ENCODE measurements around the gene PGBD5. TPM values are rescaled to one million over a fixed set of nuclear protein-coding genes. Genes with fewer than 3 reads are reported as not detected.
"Not testable (repeated sequence)": the region's sequence is repeated elsewhere in the genome, so short reads cannot be mapped to it uniquely, and the experiment has no call there.

The PGBD5 gene, protein sequence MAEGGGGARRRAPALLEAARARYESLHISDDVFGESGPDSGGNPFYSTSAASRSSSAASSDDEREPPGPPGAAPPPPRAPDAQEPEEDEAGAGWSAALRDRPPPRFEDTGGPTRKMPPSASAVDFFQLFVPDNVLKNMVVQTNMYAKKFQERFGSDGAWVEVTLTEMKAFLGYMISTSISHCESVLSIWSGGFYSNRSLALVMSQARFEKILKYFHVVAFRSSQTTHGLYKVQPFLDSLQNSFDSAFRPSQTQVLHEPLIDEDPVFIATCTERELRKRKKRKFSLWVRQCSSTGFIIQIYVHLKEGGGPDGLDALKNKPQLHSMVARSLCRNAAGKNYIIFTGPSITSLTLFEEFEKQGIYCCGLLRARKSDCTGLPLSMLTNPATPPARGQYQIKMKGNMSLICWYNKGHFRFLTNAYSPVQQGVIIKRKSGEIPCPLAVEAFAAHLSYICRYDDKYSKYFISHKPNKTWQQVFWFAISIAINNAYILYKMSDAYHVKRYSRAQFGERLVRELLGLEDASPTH
- total RNA-seq (2014; rRNA removed; shearing (Covaris generic)) = 1.5 and 3.6 TPM in 2 replicates

DNA sequence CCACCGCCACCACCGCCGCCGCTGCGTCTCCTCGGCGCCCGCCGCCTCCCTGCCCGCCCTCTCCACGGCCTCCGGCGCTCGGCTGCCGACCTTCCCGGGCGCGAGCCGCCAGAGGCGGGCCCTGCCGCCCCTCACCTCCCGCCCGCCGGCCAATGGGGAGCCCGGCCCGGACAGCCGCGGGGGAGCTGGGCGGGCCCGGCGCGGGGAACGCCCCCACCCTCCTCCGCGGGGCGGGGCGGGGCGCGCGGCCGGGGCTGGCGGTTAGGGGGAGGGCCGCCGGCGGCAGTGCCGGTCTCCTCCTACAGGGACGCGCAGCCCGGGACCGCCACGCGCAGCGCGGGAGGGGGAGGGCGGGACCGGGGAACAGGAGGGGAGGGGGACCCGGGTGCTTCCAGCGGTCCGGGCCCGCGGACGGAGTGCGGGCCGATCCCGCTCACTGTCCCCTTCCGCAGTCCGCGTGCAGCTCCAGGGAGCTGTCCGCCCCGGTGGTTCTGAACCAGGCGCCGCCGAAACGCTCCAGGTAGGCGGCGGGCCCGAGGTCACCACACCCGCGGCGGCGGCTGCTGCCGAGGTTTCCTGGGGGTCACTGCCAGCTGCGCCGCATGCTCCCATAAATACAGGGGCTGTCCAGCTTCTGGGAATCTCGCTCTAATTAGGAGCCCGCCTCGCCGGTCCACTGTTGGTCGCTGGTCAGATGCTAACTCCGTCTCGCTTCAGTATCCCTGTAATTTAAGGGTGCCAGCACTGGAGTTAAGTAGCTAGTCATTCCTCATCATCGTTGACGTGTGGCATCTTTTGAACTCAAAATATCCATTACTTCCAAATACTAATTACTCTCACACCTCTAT, at the start of gene PGBD5:
PGBD5 (minus strand) TSS at position 87 of the 848 bp plus-strand sequence. CDS start 404 bp downstream, outside the sequence.
- DNase-seq (ENCODE audit: low spot score) = peak; percentile 89
- in situ Hi-C loops (cut with HindIII; ENCODE audit: low sequenced_read_pairs) = no loop called here

DNA sequence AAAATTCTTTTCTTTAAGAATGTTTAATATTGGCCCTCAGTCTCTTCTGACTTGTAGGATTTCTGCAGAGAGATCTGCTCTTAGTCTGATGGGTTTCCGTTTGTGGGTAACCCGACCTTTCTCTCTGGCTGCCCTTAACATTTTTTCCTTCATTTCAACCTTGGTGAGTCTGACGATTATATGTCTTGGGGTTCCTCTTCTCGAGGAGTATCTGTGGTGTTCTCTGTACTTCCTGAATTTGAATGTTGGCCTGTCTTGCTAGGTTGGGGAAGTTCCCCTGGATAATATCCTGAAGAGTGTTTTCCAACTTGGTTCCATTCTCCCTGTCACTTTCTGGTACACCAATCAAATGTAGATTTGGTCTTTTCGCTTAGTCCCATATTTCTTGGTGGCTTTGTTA, 48.8 kb upstream of the PGBD5 start:
- in situ Hi-C loops (cut with HindIII; ENCODE audit: low sequenced_read_pairs); DNase-seq (ENCODE audit: low spot score): not testable (repeated sequence)

DNA sequence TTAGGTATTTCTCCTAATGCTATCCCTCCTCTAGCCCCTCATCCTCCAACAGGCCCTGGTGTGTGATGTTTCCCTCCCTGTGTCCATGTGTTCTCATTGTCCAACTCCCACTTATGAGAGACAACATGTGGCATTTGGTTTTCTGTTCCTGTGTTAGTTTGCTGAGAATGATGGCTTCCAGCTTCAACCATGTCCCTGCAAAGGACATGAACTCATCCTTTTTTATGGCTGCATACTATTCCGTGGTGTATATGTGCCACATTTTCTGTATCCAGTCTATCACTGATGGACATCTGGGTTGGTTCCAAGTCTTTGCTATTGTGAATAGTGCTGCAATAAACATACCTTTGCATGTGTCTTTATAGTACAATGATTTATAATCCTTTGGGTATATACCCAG, 44.6 kb upstream of the PGBD5 start:
- in situ Hi-C loops (cut with HindIII; ENCODE audit: low sequenced_read_pairs); DNase-seq (ENCODE audit: low spot score): not testable (repeated sequence)

DNA sequence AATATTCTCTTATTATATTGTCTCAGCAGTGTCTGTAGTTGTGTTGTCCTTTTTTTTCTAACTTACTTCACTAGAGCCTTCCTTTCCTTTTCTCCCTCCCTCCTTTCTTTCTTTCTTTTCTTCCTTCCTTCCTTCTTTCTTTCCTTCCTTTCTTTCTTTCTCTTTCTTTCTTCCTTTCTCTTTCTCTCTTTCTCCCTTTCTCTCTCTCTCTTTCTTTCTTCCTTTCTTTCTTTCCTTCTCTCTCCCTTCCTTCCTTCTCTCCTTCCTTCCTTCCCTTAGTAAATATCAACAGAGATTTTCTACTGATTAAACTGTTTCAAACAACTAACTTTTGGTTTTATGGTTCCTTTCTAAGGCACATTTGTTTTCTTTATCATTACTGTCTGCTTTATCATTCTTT, 43.1 kb upstream of the PGBD5 start:
- in situ Hi-C loops (cut with HindIII; ENCODE audit: low sequenced_read_pairs) = no loop called here
- no peak for DNase-seq (ENCODE audit: low spot score)

DNA sequence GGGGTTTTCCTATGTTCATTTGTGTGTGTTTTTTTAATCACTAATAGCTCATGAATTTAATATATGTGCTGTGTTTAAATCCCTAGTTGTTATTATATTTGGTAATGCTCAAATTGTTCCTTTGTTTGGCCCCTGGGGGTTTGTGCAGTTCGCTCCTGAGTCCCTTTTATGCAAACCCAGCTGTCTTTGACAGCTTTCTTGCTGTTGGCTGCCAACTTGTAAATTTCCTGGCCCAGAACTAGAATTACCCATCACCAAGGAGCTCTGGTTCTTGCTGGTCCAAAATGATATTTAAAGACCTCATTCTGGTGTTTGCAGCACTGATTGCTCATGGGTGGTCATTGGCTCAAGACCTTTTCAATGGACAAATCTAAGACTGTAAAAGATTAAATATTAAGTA, 39.6 kb upstream of the PGBD5 start:
- in situ Hi-C loops (cut with HindIII; ENCODE audit: low sequenced_read_pairs) = no loop called here
- DNase-seq (ENCODE audit: low spot score) = peak; percentile 69

DNA sequence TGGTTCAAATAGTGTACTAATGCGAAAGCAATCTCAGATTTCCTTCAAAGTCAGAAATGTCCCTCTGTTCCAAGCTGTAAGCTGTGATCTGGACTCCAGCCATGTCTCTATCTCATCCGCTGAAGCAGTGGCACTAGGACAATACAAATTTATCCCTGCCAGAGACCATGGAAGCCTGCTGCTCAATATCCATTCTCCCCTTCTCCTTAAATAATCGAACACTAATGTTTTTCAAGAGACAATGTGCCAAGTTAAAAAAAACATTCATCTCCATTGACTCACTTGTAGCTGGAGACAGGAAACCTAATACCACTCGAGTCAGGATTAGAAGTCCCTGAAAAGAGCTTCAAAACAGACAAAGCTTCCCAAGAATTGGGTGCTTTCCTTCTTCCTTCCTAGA, 38.5 kb upstream of the PGBD5 start:
- in situ Hi-C loops (cut with HindIII; ENCODE audit: low sequenced_read_pairs) = no loop called here

DNA sequence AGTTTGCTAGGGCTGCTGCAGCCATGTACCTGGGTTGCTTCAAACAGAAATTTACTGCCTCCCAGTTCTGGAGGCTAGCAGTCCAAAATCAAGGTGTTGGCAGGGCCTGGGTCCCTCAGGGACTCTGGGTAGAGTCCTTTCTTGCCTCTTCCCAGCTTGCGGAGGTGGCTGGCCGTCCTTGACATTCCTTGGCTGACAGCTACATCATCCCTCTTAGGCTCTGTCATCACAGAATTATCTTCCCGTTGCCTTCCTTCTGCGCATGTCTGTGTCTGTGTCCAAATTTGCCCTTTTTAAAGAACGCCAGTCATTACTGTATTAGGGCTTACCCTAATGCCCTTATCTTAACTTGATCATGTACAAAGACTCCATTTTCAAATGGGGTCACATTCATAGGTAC, 37.6 kb upstream of the PGBD5 start:
- in situ Hi-C loops (cut with HindIII; ENCODE audit: low sequenced_read_pairs) = no loop called here
- DNase-seq (ENCODE audit: low spot score) = peak; percentile 1

More for the DNA sequence above, 38.5 kb upstream of the PGBD5 start:
- peak; percentile 70 for DNase-seq (ENCODE audit: low spot score)

DNA sequence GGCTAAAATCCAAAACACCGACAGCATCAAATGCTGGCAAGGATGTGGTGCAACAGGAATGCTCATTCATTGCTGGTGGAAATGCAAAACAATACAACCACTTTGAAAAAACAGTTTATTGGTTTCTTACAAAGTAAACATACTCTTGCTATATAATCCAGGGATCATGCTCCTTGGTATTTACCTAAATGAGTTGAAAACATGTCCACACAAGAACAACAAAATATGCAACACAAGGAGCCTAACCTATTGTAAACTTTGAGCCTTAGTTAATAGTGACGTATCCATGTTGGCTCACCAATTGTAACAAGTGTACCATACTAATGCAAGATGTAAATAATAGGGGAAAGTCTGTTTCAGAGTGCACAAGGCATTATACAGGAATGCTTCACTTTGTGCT, 37.2 kb upstream of the PGBD5 start:
- no peak for DNase-seq (ENCODE audit: low spot score)
- in situ Hi-C loops (cut with HindIII; ENCODE audit: low sequenced_read_pairs) = no loop called here

DNA sequence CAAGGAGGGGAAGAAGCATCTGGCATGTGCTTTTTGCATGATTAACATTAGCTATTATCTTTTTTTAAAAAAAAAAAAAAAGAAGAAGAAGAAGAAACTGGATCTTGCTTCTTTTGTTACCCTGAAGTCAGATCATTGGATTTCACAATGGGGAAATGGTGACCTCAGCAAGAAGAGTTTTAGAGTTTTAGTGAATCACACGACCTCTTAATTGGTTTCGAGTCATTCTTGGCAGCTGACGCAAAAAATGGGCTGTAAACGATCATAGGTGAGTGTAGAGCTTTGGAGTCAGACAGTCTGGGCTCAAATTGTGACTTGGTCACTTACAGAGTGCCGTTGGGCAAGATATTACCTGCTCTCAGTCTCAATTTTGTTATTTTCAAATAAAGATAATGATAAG, 33.3 kb upstream of the PGBD5 start:
- in situ Hi-C loops (cut with HindIII; ENCODE audit: low sequenced_read_pairs) = no loop called here
- no peak for DNase-seq (ENCODE audit: low spot score)

DNA sequence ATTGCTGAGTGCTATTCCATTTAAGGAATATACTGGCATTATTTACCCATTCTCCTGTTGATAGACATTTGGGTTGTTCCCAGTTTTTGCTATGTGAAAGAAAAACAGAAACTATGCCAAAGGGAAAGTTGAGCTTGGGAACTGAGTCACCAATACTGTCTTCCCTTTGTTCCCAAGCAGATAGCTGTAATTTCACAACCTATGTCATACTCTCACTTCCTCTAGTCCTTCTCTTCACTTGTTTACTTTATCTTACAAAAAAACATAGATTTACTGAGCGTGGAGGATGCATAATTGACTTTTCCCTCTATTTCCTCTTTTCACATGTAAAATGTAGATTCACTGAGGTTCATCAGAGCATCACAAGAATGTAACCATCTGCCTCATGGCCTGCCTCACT, 32.4 kb upstream of the PGBD5 start:
- DNase-seq (ENCODE audit: low spot score) = no peak
- in situ Hi-C loops (cut with HindIII; ENCODE audit: low sequenced_read_pairs) = no loop called here

DNA sequence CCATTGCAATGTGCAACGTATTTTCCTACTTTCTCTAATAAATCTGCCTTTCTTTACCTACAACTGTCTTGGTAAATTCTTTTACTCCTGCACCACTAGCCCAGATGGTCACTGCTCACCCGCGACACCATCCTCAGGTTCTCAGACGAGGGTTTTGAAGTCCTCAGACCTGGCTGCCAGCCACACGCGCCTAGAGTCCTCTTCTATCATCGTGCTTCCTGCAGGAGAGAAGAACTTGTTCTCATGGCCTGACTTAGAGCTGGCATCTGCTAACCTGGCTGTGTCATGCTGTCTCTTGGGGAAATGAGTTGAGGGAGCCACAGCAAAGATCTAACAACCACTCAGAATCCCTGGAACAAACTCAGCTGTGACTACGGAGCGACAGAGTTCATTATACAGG, 30.3 kb upstream of the PGBD5 start:
- in situ Hi-C loops (cut with HindIII; ENCODE audit: low sequenced_read_pairs) = no loop called here
- peak; percentile 10 for DNase-seq (ENCODE audit: low spot score)

DNA sequence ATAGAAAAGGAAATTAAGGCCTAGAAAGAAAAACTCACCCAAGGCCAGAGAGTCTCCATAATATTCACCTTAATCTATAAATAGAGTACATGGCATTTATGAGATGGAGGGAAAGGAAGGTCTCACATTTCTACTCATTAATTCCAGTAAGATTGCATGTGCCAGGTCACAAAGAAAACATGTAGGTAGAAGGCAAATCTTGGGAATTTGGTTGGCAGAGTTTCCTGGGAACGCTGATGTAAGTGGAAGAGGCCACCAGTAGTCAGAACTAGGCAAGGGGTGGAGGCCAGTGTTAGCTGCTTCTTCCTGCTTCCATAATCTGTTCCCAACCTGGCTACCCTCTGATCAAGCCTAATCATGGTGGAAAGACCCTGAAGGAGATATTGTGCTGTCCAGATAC, 29.2 kb upstream of the PGBD5 start:
- in situ Hi-C loops (cut with HindIII; ENCODE audit: low sequenced_read_pairs) = no loop called here
- no peak for DNase-seq (ENCODE audit: low spot score)

DNA sequence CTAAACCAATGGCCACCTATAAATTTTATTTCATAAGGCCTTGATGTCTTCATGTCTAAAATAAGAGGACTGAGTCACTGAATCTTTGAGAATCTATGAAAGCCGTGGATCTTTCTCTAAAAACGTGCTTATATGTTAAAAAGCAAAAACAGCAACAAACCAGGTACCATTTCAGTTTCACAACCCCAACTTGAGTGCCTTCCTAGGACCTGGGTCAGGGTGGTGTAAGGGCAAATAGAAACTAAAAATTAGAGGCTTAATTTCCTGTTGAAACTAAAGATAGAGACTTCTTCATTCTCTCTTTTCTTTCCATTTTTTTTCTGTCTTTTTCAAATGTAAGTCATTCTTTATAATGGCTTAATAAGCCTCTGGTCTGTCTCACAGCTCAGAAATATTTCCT, 27.2 kb upstream of the PGBD5 start:
- in situ Hi-C loops (cut with HindIII; ENCODE audit: low sequenced_read_pairs) = no loop called here
- no peak for DNase-seq (ENCODE audit: low spot score)

DNA sequence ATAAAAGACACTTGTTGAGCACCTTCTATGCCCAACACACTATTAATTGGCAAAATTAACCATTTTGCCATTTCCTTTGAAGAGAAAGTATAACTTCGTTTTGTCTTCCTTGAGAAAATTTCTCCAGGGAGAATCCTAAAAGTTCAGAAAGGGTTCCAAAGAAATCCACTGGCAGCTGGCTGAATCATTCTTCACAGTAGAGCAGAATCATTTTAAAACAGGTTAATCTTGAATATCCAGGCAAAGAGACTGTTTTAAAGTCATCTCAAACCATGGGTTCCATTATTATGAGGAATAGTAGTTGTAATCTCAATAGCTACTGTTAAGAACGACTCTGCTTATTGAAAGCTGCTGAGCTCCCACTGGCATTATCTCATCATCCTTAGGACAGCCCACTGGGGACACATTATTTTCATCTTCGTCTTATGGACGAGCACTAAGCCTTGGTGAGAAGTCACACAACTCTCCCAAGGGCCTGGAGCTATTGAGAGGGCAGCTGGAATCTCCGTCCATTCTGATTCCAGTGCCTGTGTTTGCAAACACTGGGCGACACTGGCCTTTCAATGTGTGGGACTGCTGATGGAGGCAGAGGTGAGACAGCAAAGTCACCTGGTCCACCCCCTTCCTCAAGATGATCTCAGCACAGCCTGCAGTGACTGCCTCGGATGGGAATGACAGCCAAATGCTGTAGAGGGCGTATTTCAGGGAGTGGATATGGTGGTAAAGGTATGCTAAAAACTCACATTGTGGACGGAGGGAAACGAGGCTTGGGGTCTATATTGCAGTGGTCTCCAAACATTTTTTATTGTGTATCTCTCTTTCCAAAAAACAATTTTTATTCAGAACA, 15.3 kb upstream of the PGBD5 start:
- DNase-seq (ENCODE audit: low spot score) = no peak
- in situ Hi-C loops (cut with HindIII; ENCODE audit: low sequenced_read_pairs) = no loop called here

DNA sequence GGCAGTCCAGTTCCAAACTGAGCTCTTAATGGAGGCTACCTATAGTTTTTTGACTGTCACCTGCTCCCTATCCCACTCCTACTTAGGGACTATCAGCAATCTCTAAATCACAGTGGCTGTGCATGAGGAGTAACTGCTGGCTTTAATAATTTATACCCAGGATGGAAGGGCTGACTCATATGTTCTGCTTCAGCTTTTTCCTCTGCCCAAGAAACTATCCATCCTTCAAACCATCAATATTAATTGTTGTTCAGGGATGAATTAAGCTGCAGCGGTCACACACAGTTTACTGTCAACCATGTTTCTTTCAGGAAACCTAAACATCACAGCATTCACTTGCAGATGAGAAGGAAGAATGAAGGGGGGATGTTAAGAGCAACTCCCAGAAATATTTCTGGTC, 9.0 kb upstream of the PGBD5 start:
- no peak for DNase-seq (ENCODE audit: low spot score)
- in situ Hi-C loops (cut with HindIII; ENCODE audit: low sequenced_read_pairs) = no loop called here

DNA sequence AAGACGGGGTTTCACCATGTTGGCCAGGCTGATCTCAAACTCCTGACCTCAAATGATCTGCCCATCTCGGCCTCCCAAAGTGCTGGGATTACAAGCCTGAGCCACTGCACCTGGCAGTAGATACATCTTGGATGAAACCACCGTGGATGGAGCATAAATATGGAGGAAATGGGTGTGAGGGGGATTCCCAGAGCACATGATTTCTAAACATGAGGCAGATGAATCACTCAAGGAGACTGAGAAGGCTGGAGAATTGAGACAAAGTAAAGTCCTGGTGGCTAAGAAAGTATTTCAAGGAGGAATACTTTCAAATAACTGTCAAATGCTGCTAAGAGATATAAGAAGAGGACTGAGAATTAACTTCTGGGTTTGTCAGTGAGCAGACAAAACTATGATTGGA, 5.4 kb upstream of the PGBD5 start:
- in situ Hi-C loops (cut with HindIII; ENCODE audit: low sequenced_read_pairs) = no loop called here
- no peak for DNase-seq (ENCODE audit: low spot score)

DNA sequence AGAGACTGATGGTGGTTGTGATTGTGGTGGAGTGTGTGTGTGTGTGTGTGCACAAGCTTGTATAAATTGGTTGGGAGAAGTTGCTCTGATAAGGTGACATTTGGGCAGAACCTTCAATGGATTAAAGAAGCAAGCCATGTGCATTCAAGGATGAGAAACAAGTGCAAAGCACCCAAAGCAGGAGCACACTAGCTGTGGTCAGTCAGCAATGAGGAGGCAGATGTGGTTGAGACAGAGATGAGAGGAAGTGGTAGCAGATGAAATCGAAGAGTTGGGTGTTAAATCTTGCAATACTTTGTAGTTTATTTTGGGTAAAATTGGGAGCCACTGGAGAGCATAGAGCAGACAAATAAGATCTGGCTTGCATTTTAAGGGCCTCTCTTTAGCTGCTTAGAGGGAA, 4.4 kb upstream of the PGBD5 start:
- no peak for DNase-seq (ENCODE audit: low spot score)
- in situ Hi-C loops (cut with HindIII; ENCODE audit: low sequenced_read_pairs) = no loop called here

DNA sequence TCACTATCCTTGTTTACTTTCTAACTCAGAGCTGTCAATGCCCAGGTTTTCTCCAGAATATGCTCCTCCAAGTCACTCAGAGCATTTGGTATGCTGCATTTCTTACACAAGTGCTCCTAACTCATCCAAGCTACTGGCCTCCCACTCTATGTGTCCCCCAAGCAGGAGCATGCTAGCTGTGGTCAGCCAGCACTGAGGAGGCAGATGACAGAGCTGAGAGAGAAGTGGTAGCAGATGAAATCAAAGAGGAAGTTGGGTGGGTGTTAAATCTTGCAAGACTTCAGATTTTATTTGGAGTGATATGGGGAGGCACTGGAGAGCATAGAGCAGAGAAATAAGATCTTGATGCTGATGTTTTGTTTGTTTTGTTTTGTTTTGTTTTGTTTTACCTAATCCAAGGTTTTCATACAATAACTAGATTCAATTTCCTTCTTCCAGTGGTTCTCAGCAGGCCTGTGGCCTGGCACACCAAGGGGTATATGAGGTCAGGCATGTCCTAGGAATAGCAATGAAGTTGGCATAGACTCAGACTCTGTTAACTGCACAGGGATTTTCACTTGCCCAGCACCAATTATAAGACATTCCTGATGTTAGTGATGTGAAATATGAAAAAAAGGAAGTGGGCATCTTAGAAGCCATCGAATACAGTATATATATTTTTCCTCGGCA, 3.1 kb upstream of the PGBD5 start:
- in situ Hi-C loops (cut with HindIII; ENCODE audit: low sequenced_read_pairs) = no loop called here
- DNase-seq (ENCODE audit: low spot score) = no peak

DNA sequence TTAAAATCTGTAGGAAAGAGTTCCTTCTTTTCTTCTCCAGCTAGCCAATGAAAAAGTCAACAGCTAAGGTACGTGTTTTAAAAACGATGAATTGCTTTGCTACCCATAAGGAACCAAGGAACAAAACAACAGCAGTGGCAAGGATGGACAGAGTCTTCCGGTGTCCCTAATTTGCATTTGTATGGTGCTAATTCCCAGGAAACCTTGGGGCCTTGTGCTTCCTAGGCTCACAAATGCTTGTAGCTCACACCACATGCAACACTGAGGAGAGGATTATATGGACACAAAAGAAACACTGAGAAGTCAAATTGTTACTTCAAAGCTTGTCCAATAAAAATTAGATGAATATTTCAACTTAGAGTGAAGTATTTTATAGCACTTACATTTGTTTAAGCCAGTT, 1.8 kb upstream of the PGBD5 start:
- DNase-seq (ENCODE audit: low spot score) = peak; percentile 8
- in situ Hi-C loops (cut with HindIII; ENCODE audit: low sequenced_read_pairs) = no loop called here
